Measurements from ENCODE around the gene MPC1. TPM values are rescaled to one million over a fixed set of nuclear protein-coding genes. Genes with fewer than 3 reads are reported as not detected.

Gene MPC1
- total RNA-seq, 1 donor from 2014 or later: 17.0 TPM

DNA sequence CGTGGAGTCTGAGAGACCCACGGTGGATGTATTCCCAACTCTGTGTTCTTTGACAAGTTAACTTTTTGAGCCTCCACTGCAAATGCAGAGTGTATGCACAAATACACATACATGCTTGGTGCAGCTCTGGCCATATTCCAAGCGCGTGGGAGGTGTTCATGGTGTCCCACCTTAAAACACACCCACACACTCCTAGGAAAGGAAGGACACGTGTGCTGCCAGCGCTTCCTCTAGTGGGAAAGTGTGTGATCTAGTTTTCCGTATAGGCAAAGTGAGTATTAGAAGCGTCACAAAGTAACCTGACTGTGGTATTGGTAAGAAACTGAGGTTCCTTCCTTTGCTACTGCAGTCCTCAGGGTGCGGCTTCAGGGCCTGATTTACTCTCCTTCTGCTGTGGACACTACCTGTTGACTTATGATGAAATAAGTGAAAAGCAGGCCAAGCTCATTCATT is 36.0 kb upstream of the MPC1 start:
- Mint-ChIP-seq H3K36me3 (ENCODE audit: unreplicated experiment) (peaks cover 20% of the 10 kb centered on the region), H3K9me3 (ENCODE audit: unreplicated experiment) (peaks cover 16% of the 10 kb centered on the region), H3K27me3 (ENCODE audit: unreplicated experiment) (peaks cover 9% of the 10 kb centered on the region), H3K4me1 (ENCODE audit: low read depth, unreplicated experiment) (peaks cover 25% of the 10 kb centered on the region), H3K4me3 (ENCODE audit: unreplicated experiment) (no peak overlapping the region), H3K27ac (ENCODE audit: unreplicated experiment) (no peak overlapping the region)
- TF ChIP-seq, protein P1, sequence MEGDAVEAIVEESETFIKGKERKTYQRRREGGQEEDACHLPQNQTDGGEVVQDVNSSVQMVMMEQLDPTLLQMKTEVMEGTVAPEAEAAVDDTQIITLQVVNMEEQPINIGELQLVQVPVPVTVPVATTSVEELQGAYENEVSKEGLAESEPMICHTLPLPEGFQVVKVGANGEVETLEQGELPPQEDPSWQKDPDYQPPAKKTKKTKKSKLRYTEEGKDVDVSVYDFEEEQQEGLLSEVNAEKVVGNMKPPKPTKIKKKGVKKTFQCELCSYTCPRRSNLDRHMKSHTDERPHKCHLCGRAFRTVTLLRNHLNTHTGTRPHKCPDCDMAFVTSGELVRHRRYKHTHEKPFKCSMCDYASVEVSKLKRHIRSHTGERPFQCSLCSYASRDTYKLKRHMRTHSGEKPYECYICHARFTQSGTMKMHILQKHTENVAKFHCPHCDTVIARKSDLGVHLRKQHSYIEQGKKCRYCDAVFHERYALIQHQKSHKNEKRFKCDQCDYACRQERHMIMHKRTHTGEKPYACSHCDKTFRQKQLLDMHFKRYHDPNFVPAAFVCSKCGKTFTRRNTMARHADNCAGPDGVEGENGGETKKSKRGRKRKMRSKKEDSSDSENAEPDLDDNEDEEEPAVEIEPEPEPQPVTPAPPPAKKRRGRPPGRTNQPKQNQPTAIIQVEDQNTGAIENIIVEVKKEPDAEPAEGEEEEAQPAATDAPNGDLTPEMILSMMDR (IDR thresholded peaks at IDR 0.05; ENCODE audit: partially characterized antibody, unreplicated experiment): no peak
- no peak for DNase-seq

- TF ChIP-seq, protein P1 (IDR thresholded peaks at IDR 0.05; ENCODE audit: partially characterized antibody, unreplicated experiment): no peak
- H3K36me3 Mint-ChIP-seq (ENCODE audit: unreplicated experiment): peaks cover 20% of the 10 kb centered on the region
- peaks cover 9% of the 10 kb centered on the region for H3K27me3 Mint-ChIP-seq (ENCODE audit: unreplicated experiment)
- peak; percentile 45 for DNase-seq
- no peak overlapping the region for H3K4me3 Mint-ChIP-seq (ENCODE audit: unreplicated experiment)
- H3K9me3 Mint-ChIP-seq (ENCODE audit: unreplicated experiment): peaks cover 14% of the 10 kb centered on the region
- peaks cover 23% of the 10 kb centered on the region for H3K4me1 Mint-ChIP-seq (ENCODE audit: low read depth, unreplicated experiment)
- H3K27ac Mint-ChIP-seq (ENCODE audit: unreplicated experiment): peak overlapping the region; percentile 80
Measured at GRCh38 chr6:166417285-166417691, 34.5 kb upstream of the MPC1 start.

DNA sequence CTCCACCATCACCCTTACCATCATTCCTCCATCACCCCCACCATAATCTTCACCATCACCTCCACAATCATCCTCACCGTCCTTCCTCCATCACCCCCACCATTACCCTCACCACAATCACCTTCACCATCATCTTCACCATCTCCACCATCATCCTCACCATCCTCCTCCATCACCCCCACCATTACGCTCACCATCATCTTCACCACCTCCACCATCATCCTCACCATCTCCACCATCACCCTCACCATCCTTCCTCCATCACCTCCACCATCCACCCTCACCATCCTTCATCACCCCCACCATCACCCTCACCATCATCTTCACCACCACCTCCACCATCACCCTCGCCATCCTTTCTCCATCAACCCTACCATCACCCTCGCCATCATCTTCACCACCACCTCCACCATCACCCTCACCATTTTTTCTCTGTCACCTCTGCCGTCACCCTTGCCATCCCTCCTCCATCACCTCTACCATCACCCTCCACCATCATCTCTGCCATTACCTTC is 33.1 kb upstream of the MPC1 start:
- peaks cover 25% of the 10 kb centered on the region for H3K4me1 Mint-ChIP-seq (ENCODE audit: low read depth, unreplicated experiment)

GRCh38 chr6:166415306-166415705 is 32.6 kb upstream of the MPC1 start:
- Mint-ChIP-seq H3K36me3 (ENCODE audit: unreplicated experiment) (peaks cover 20% of the 10 kb centered on the region), H3K4me3 (ENCODE audit: unreplicated experiment) (no peak overlapping the region), H3K27ac (ENCODE audit: unreplicated experiment) (no peak overlapping the region), H3K4me1 (ENCODE audit: low read depth, unreplicated experiment) (peaks cover 26% of the 10 kb centered on the region), H3K27me3 (ENCODE audit: unreplicated experiment) (peaks cover 9% of the 10 kb centered on the region), H3K9me3 (ENCODE audit: unreplicated experiment) (peaks cover 15% of the 10 kb centered on the region)
- TF ChIP-seq, protein P1 (IDR thresholded peaks at IDR 0.05; ENCODE audit: partially characterized antibody, unreplicated experiment): no peak
- DNase-seq: no peak

More for the DNA sequence above, 33.1 kb upstream of the MPC1 start:
- H3K27me3 Mint-ChIP-seq (ENCODE audit: unreplicated experiment): peaks cover 9% of the 10 kb centered on the region
- H3K36me3 Mint-ChIP-seq (ENCODE audit: unreplicated experiment): peaks cover 20% of the 10 kb centered on the region
- TF ChIP-seq, protein P1 (IDR thresholded peaks at IDR 0.05; ENCODE audit: partially characterized antibody, unreplicated experiment): no peak
- peak overlapping the region; percentile 62 for H3K27ac Mint-ChIP-seq (ENCODE audit: unreplicated experiment)
- no peak overlapping the region for H3K4me3 Mint-ChIP-seq (ENCODE audit: unreplicated experiment)
- DNase-seq: no peak
- peaks cover 14% of the 10 kb centered on the region for H3K9me3 Mint-ChIP-seq (ENCODE audit: unreplicated experiment)

DNA sequence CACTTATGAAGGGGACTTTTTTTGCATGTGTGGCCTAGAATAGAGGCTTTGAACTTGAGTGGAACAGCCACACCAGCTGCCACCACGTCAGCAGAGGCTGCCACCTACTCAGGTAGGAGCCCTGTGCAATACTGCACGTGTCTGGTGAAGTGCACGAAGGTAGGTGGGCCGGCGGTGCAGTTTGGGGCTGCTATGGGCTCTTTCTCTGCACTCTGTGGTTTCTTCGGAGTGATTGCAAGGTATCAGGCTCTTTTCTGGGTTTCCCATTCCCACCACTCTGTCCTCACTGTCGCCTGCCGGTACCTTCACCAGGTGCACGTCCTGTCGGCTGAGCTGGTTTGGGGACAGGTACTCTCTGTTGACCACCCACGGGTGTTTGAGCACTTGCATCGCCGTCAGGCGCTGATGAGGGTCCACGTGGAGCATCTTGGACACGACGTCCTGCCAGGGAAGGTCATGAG is 30.8 kb upstream of the MPC1 start:
- no peak for DNase-seq
- Mint-ChIP-seq H3K4me3 (ENCODE audit: unreplicated experiment) (no peak overlapping the region), H3K4me1 (ENCODE audit: low read depth, unreplicated experiment) (peaks cover 37% of the 10 kb centered on the region), H3K27ac (ENCODE audit: unreplicated experiment) (no peak overlapping the region), H3K36me3 (ENCODE audit: unreplicated experiment) (peaks cover 20% of the 10 kb centered on the region), H3K9me3 (ENCODE audit: unreplicated experiment) (peaks cover 15% of the 10 kb centered on the region), H3K27me3 (ENCODE audit: unreplicated experiment) (peaks cover 13% of the 10 kb centered on the region)
- TF ChIP-seq, protein P1 (IDR thresholded peaks at IDR 0.05; ENCODE audit: partially characterized antibody, unreplicated experiment): no peak
